Calu3 (cell line): ENCODE data around the gene PNMT. TPM values are rescaled to one million over a fixed set of nuclear protein-coding genes. Genes with fewer than 3 reads are reported as not detected.
A peak's percentile ranks its signal among the peaks of the same experiment; 100 is the strongest.

Experiments
- Bru-seq: library from RNA; stranded (reverse); fragments of 400-500 nt; gene quantifications from one replicate; lab custom pipeline; 2021; lab: Mats Ljungman, UMichigan
- BruChase-seq, 2 experiments: library from RNA; stranded (reverse); fragments of 400-500 nt; gene quantifications; one replicate each; lab custom pipeline; 2021; lab: Mats Ljungman, UMichigan
- BruUV-seq: library from RNA; stranded (reverse); fragments of 400-500 nt; replicated peaks from 2 replicates; lab custom pipeline; 2021; lab: Mats Ljungman, UMichigan
- CTCF ChIA-PET: fragments of 300-600 bp; sonication (Branson Sonifier 250); formaldehyde crosslinking; loops from one replicate; lab custom pipeline; 2022; ENCODE audit warnings: antibody characterized with exemption; lab: Charles Lee
- DNase-seq: peaks from one replicate; pipeline ENCODE4 v3.0.0; 2022
- H3K27ac Mint-ChIP-seq: one replicate; pipeline ENCODE4 v1.8.0; 2022; ENCODE audit warnings: mixed read lengths; ENCODE audit not compliant: unreplicated experiment
- H3K27me3 Mint-ChIP-seq: one replicate; pipeline ENCODE4 v1.8.0; 2022; ENCODE audit warnings: mixed read lengths; ENCODE audit not compliant: unreplicated experiment
- H3K36me3 Mint-ChIP-seq: one replicate; pipeline ENCODE4 v1.8.0; 2022; ENCODE audit warnings: mild to moderate bottlenecking, moderate library complexity, mixed read lengths; ENCODE audit not compliant: insufficient read depth, unreplicated experiment
- H3K4me1 Mint-ChIP-seq: one replicate; pipeline ENCODE4 v1.8.0; 2022; ENCODE audit warnings: mild to moderate bottlenecking, low read depth, mixed read lengths; ENCODE audit not compliant: unreplicated experiment
- H3K4me3 Mint-ChIP-seq: one replicate; pipeline ENCODE4 v1.8.0; 2022; ENCODE audit warnings: mild to moderate bottlenecking, low read depth, moderate library complexity, mixed read lengths; ENCODE audit not compliant: unreplicated experiment
- H3K9me3 Mint-ChIP-seq: one replicate; pipeline ENCODE4 v1.8.0; 2022; ENCODE audit warnings: low read depth, mixed read lengths; ENCODE audit not compliant: unreplicated experiment
- CTCF ChIP-seq: fragments of 200-600 bp; IDR thresholded peaks from one replicate; pipeline ENCODE4 v1.8.0; 2022; ENCODE audit warnings: antibody characterized with exemption; ENCODE audit not compliant: unreplicated experiment
- intact Hi-C: fragments of 100-400 bp; cut with micrococcal nuclease; formaldehyde crosslinking; loops from one replicate; pipeline ENCODE4 v1.10.0; 2022; ENCODE audit not compliant: unreplicated experiment
- long read RNA-seq: library from polyadenylated mRNA; stranded (forward); transcript quantifications from one replicate; pipeline ENCODE4 v2.0.0, GENCODE V29; 2022
- total RNA-seq: library from RNA; stranded (reverse); gene quantifications from 2 replicates; pipeline ENCODE4 v1.2.3, GENCODE V29; 2022

Gene PNMT
- total RNA-seq (1.3 and 3.2 TPM in 2 replicates), Bru-seq, nascent RNA (percentile 32 among the genes with signal in this experiment), BruChase-seq, experiment 1, labeled RNA remaining after a 6-hour chase (percentile 33 among the genes with signal in this experiment), BruChase-seq, experiment 2, labeled RNA remaining after a 2-hour chase (percentile 34 among the genes with signal in this experiment)
- long read RNA-seq: 0 reads

DNA sequence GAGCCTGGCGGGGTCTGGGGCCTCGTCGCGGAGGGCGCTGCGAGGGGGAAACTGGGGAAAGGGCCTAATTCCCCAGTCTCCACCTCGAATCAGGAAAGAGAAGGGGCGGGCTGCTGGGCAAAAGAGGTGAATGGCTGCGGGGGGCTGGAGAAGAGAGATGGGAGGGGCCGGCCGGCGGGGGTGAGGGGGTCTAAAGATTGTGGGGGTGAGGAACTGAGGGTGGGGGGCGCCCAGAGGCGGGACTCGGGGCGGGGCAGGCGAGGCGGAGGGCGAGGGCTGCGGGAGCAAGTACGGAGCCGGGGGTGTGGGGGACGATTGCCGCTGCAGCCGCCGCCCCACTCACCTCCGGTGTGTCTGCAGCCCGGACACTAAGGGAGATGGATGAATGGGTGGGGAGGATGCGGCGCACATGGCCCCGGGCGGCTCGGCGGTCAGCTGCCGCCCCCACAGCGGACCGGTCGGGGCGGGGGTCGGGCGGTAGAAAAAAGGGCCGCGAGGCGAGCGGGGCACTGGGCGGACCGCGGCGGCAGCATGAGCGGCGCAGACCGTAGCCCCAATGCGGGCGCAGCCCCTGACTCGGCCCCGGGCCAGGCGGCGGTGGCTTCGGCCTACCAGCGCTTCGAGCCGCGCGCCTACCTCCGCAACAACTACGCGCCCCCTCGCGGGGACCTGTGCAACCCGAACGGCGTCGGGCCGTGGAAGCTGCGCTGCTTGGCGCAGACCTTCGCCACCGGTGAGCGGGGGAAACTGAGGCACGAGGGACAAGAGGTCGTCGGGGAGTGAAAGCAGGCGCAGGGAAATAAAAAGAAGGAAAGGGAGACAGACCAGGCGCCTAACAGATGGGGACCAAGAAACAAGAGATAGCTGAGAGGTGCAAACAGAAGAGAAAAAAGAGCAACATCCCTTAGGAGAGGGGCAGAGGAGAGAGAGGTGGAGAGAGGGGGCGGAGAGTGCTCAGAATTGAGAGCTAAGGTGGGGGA is at the start of gene PNMT:
Gene PNMT, plus strand, starts transcription at position 509 of the 980 bp plus-strand sequence. Its CDS starts 23 bp downstream, at position 532.
- H3K4me3 Mint-ChIP-seq: peak within 1 kb of the TSS; percentile 24
- peaks cover 69% of the 10 kb centered on the region for H3K27me3 Mint-ChIP-seq
- intact Hi-C loops: loop anchor here (1.0 kb wide), 8 partner anchors 8 to 281 kb away; partner anchors contain the start of gene PGAP3
- DNase-seq: peak; percentile 100
- BruUV-seq: no TSS peak
- no peaks in the 10 kb centered on the region for H3K9me3 Mint-ChIP-seq
- peak within 1 kb of the TSS; percentile 0 for H3K27ac Mint-ChIP-seq
- no peak for TF ChIP-seq CTCF
- CTCF ChIA-PET: interaction anchor here (0.6 to 161.2 kb wide), 42 partner anchors 47 to 1093 kb away, joined by 3 to 42089 read pairs (median 5); partner anchors contain the start of genes ERBB2, GRB7, GSDMA and GSDMB
- H3K36me3 Mint-ChIP-seq: peaks cover 77% of the 10 kb centered on the region
- H3K4me1 Mint-ChIP-seq: peaks cover 65% of the 10 kb centered on the region

GRCh38 chr17:39618956-39619785 is 49.1 kb upstream of the PNMT start:
- peak overlapping the region; percentile 76 for H3K4me3 Mint-ChIP-seq
- peak; percentile 90 for DNase-seq
- BruUV-seq: no TSS peak
- H3K9me3 Mint-ChIP-seq: no peaks in the 10 kb centered on the region
- H3K4me1 Mint-ChIP-seq: peaks cover 53% of the 10 kb centered on the region
- CTCF ChIA-PET: interaction anchor here (0.5 to 161.2 kb wide), 55 partner anchors 1 to 1198 kb away, joined by 3 to 42089 read pairs (median 4); partner anchors contain the start of genes CSF3, ERBB2, GRB7 and GSDMA
- peak overlapping the region; percentile 75 for H3K27ac Mint-ChIP-seq
- TF ChIP-seq CTCF: no peak
- peaks cover 83% of the 10 kb centered on the region for H3K27me3 Mint-ChIP-seq
- H3K36me3 Mint-ChIP-seq: peaks cover 64% of the 10 kb centered on the region
- intact Hi-C loops: loop anchor here (1.0 to 5.0 kb wide), 6 partner anchors 53 to 478 kb away; partner anchors contain the start of gene PSMD3

DNA sequence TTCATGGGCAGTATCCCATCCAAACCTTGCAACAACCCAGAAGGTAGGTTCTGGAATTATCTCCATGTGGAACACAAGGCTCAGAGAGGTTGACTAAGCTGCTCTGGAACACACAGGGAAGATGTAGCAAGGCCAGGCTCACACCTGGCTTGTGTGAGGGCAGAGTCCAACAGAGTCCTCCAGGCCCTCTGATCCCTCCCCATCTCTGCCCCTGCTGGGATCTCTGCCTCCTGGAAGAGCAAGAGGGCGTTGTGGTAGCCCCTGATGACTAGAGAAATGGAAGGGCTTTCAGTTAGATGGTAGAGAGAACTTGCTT is 48.5 kb upstream of the PNMT start:
- H3K36me3 Mint-ChIP-seq: peaks cover 64% of the 10 kb centered on the region
- no peak overlapping the region for H3K27ac Mint-ChIP-seq
- no peak for TF ChIP-seq CTCF
- H3K4me3 Mint-ChIP-seq: no peak overlapping the region
- peak; percentile 83 for DNase-seq
- H3K27me3 Mint-ChIP-seq: peaks cover 83% of the 10 kb centered on the region
- H3K9me3 Mint-ChIP-seq: no peaks in the 10 kb centered on the region
- intact Hi-C loops: loop anchor here (5.0 kb wide), 2 partner anchors 478 to 798 kb away; partner anchors contain the start of gene TOP2A
- CTCF ChIA-PET: interaction anchor here (0.5 to 161.2 kb wide), 36 partner anchors 1 to 883 kb away, joined by 3 to 42089 read pairs (median 6); partner anchors contain the start of genes CSF3, ERBB2, GRB7 and GSDMA
- H3K4me1 Mint-ChIP-seq: peaks cover 53% of the 10 kb centered on the region
- BruUV-seq: no TSS peak
